Choroid plexus epithelial cell (primary cell): Measurements from ENCODE around the gene SDCCAG8.
A peak's percentile ranks its signal among the peaks of the same experiment; 100 is the strongest.

Source experiments
- DNase-seq: peaks from one replicate; pipeline ENCODE4 v3.0.0-alpha.2; 2010; ENCODE audit warnings: low read depth
- H3K4me3 ChIP-seq: 2 replicates; pipeline ENCODE4 v1.5.1; 2011; ENCODE audit warnings: low read depth, mild to moderate bottlenecking, control low read depth, low read length, moderate library complexity
- TF ChIP-seq, protein P1 (sequence below): conservative IDR thresholded peaks from 2 replicates; pipeline ENCODE4 v1.5.1; 2011; ENCODE audit warnings: low read depth, mild to moderate bottlenecking, control low read depth, inconsistent platforms, low read length, moderate library complexity

SDCCAG8 gene

DNA sequence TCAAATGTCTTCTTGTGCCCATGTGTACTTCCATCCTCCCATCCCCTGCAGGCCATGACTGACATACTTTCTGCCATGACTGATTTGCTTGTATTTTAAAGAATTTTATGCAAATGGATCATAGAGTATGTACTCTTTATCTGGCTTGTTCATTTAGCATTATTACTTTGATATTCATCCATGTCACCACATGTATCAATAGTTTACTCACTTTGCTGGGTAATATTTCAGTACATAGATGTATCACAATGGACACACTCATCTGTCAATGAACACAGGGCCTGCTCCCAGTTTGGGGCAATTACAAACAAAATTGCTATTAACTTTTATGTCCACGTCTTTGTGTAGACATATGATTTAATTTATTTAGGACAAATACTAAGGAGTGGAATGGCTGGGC is 259.1 kb downstream of the SDCCAG8 start:
- DNase-seq = no peak
- TF ChIP-seq, protein P1, sequence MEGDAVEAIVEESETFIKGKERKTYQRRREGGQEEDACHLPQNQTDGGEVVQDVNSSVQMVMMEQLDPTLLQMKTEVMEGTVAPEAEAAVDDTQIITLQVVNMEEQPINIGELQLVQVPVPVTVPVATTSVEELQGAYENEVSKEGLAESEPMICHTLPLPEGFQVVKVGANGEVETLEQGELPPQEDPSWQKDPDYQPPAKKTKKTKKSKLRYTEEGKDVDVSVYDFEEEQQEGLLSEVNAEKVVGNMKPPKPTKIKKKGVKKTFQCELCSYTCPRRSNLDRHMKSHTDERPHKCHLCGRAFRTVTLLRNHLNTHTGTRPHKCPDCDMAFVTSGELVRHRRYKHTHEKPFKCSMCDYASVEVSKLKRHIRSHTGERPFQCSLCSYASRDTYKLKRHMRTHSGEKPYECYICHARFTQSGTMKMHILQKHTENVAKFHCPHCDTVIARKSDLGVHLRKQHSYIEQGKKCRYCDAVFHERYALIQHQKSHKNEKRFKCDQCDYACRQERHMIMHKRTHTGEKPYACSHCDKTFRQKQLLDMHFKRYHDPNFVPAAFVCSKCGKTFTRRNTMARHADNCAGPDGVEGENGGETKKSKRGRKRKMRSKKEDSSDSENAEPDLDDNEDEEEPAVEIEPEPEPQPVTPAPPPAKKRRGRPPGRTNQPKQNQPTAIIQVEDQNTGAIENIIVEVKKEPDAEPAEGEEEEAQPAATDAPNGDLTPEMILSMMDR = no peak
- H3K4me3 ChIP-seq = no peak overlapping the region

DNA sequence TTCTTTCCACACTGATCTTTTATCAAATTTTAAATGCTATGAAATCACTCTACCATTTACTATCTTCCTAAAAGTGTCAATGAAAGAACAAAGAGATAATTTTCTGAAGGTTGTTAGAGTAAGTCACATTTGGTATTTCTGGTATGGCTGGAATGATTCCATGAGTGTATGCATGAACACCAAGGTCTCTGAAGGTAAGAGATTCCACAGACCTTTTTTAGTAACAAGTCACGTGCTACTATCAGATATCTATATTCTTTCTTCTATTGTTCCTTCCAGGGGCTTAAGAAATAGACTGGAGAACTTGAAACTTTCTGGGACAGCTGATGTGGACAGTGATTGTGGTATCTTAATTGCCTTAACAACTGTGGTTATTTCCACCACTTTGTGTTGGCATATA is 265.0 kb downstream of the SDCCAG8 start:
- no peak overlapping the region for H3K4me3 ChIP-seq
- DNase-seq = peak; percentile 21
- TF ChIP-seq, protein P1 = no peak

DNA sequence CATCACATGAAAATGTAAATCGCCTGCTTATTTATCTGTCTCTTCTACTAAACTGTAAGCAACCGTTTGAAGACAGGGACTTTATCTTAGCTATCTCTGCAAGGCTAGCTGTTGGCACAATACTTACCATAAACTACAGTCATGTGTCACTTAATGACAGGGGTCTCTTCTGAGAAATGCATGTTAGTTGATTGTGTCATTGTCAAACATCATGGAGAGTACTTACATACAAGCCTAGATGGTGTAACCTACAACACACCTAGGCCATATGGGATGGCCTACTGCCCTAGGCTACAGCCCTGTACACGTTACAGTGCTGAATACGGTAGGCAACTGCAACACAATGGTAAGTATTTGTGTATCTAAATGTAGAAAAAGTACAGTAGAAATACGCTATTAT is 267.9 kb downstream of the SDCCAG8 start:
- H3K4me3 ChIP-seq = no peak overlapping the region
- TF ChIP-seq, protein P1 = no peak
- no peak for DNase-seq

DNA sequence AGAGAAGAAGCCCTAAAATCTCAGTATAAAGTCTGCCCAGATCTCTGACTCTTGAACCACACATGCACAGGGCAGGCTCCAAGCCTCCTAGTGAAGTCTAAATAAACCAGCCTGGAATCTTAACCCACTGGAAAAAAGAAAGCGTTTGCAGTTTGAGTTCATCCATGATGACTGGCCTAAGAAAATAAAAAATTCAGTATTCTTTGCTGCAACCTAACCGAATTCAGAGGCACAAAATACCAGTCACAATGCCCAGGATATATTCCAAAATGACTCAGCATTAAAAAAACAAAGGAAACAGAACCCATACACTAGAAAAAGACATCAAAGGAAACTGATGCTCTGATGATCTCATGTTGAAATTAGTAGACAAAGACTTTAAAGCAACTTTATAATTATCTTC is 269.2 kb downstream of the SDCCAG8 start:
- TF ChIP-seq, protein P1 = no peak
- DNase-seq = peak; percentile 63

DNA sequence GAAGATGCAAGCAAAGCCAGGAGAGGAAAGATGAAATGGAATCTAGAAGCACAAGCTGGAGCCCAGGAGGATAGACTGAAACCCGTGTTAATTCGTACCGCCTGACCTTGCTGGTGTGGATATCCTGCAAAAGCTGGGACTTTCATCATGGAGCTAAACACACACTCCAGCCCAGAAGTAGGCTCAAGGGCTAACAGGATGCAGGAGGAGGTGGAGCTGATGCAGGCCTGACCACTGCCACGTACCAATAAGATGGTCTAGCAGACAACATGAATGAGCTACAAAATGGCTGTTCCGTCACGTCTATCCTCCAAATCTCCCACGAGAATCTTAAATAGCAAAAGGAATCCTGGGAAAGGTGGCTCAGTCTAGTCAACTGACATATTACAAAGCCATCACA is 270.3 kb downstream of the SDCCAG8 start:
- DNase-seq = no peak
- no peak overlapping the region for H3K4me3 ChIP-seq
- TF ChIP-seq, protein P1 = no peak

More for the DNA sequence above, 269.2 kb downstream of the SDCCAG8 start:
- H3K4me3 ChIP-seq = no peak overlapping the region

DNA sequence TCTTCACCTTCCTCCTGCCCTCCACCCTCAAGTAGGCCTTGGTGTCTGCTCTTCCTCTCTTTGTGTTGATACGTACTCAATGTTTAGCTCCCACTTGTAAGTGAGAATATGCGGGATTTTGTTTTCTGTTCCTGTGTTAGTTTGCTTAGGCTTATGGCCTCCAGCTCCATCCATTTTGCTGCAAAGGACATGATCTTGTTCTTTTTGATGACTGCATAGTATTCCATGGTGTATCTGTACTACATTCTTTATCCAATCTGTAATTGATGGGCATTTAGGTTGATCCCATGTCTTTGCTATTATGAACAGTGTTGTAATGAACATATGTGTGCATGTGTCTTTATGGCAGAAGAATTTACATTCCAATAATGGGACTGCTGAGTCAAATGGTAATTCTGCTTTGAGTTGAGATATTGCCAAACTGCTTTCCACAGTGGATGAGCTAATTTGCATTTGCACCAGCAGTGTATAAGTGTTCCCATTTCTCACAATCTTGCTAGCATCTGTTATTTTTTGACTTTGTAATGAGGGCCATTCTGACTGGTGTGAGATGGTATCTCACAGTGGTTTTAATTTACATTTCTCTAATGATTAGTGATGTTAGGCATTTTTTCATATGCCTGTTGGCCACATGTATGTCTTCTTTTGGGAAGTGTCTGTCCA is 272.7 kb downstream of the SDCCAG8 start:
- TF ChIP-seq, protein P1 = no peak
- DNase-seq = no peak

DNA sequence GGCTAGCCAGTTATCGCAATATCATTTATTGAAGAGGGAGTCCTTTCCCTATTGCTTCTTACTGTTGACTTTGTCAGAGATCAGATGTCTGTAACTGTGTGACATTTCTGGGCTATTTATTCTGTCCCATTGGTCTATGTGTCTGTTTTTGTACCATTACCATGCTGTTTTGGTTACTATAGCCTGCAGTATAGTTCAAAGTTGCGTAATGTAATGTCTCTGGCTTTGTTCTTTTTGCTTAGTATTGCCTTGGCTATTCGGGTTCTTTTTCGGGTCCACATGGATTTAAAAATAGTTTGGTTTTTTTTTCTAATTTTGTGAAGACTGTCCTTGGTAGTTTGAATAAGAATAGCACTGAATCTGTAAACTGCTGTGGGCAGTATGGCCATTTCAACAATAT is 273.7 kb downstream of the SDCCAG8 start:
- DNase-seq = no peak
- TF ChIP-seq, protein P1 = no peak

More for the DNA sequence above, 272.7 kb downstream of the SDCCAG8 start:
- H3K4me3 ChIP-seq = no peak overlapping the region

More for the DNA sequence above, 273.7 kb downstream of the SDCCAG8 start:
- no peak overlapping the region for H3K4me3 ChIP-seq
